H9 (cell line): ENCODE data around the gene FAM72D. TPM values are rescaled to one million over a fixed set of nuclear protein-coding genes. Genes with fewer than 3 reads are reported as not detected.
"Not testable (repeated sequence)": the region's sequence is repeated elsewhere in the genome, so short reads cannot be mapped to it uniquely, and the experiment has no call there.

Source experiments
- DNase-seq: peaks from one replicate; pipeline ENCODE4 v3.0.0-alpha.2; 2017
- H2AFZ ChIP-seq: one replicate; pipeline ENCODE4 v1.6.1; 2013; ENCODE audit warnings: mild to moderate bottlenecking, low read length, control low read depth, moderate library complexity
- H2AK5ac ChIP-seq: 2 replicates; pipeline ENCODE4 v1.6.1; 2013; ENCODE audit warnings: low read length, control low read depth, mixed read lengths; ENCODE audit not compliant: insufficient read length
- H2BK120ac ChIP-seq: one replicate; pipeline ENCODE4 v1.6.1; 2013; ENCODE audit warnings: low read depth, mild to moderate bottlenecking, low read length, control low read depth, inconsistent platforms; ENCODE audit not compliant: poor library complexity, severe bottlenecking
- H2BK12ac ChIP-seq: 2 replicates; pipeline ENCODE4 v1.6.1; 2013; ENCODE audit warnings: low read length, control low read depth, mixed read lengths, low read depth; ENCODE audit not compliant: insufficient read length
- H2BK15ac ChIP-seq: 2 replicates; pipeline ENCODE4 v1.6.1; 2013; ENCODE audit warnings: low read depth, low read length, control low read depth
- H2BK20ac ChIP-seq: one replicate; pipeline ENCODE4 v1.6.1; 2013; ENCODE audit warnings: low read depth, mild to moderate bottlenecking, low read length, control low read depth, inconsistent platforms; ENCODE audit not compliant: poor library complexity, severe bottlenecking
- H2BK5ac ChIP-seq: 2 replicates; pipeline ENCODE4 v1.6.1; 2013; ENCODE audit warnings: low read length, control low read depth, mixed read lengths; ENCODE audit not compliant: insufficient read length
- H3K14ac ChIP-seq: 2 replicates; pipeline ENCODE4 v1.6.1; 2013; ENCODE audit warnings: low read length, control low read depth; ENCODE audit not compliant: insufficient read depth
- H3K18ac ChIP-seq: 2 replicates; pipeline ENCODE4 v1.6.1; 2013; ENCODE audit warnings: low read depth, mild to moderate bottlenecking, mixed read lengths, low read length, control low read depth; ENCODE audit not compliant: insufficient read length
- H3K23ac ChIP-seq: 2 replicates; pipeline ENCODE4 v1.6.1; 2013; ENCODE audit warnings: low read length, control low read depth, mixed read lengths, low read depth; ENCODE audit not compliant: insufficient read length
- H3K23me2 ChIP-seq: 2 replicates; pipeline ENCODE4 v1.6.1; 2013; ENCODE audit warnings: low read depth, mild to moderate bottlenecking, mixed read lengths, low read length, control low read depth; ENCODE audit not compliant: insufficient read length, poor library complexity, severe bottlenecking
- H3K27ac ChIP-seq: 2 replicates; pipeline ENCODE4 v1.5.1; 2013; ENCODE audit warnings: low read length, control low read depth, mixed read lengths, low read depth; ENCODE audit not compliant: insufficient read length
- H3K27me3 ChIP-seq: 2 replicates; pipeline ENCODE4 v1.6.1; 2013; ENCODE audit warnings: low read length, control low read depth, inconsistent platforms; ENCODE audit not compliant: insufficient read depth
- H3K4ac ChIP-seq: 2 replicates; pipeline ENCODE4 v1.6.1; 2013; ENCODE audit warnings: low read depth, mild to moderate bottlenecking, control low read depth, inconsistent platforms, low read length, moderate library complexity
- H3K4me1 ChIP-seq: 2 replicates; pipeline ENCODE4 v1.6.1; 2013; ENCODE audit warnings: low read length, control low read depth, inconsistent platforms; ENCODE audit not compliant: insufficient read depth
- H3K4me2 ChIP-seq: 2 replicates; pipeline ENCODE4 v1.6.1; 2013; ENCODE audit warnings: low read length, control low read depth, mixed read lengths; ENCODE audit not compliant: insufficient read length, insufficient read depth
- H3K56ac ChIP-seq: 2 replicates; pipeline ENCODE4 v1.6.1; 2013; ENCODE audit warnings: low read depth, mild to moderate bottlenecking, mixed read lengths, low read length, control low read depth; ENCODE audit not compliant: insufficient read length
- H3K79me1 ChIP-seq: 2 replicates; pipeline ENCODE4 v1.6.1; 2013; ENCODE audit warnings: low read depth, mild to moderate bottlenecking, moderate library complexity, low read length, control low read depth, inconsistent platforms; ENCODE audit not compliant: insufficient read depth, poor library complexity, severe bottlenecking
- H3K79me2 ChIP-seq: 2 replicates; pipeline ENCODE4 v1.6.1; 2013; ENCODE audit warnings: low read length, control low read depth, inconsistent platforms; ENCODE audit not compliant: insufficient read depth
- H3K9ac ChIP-seq: 2 replicates; pipeline ENCODE4 v1.6.1; 2013; ENCODE audit warnings: low read length, control low read depth, mixed read lengths; ENCODE audit not compliant: insufficient read length; ENCODE audit errors: extremely low read depth
- H3K9me3 ChIP-seq: one replicate; pipeline ENCODE4 v1.6.1; 2013; ENCODE audit warnings: low read depth, low read length, inconsistent platforms; ENCODE audit not compliant: control insufficient read depth
- H3T11ph ChIP-seq: one replicate; pipeline ENCODE4 v1.6.1; 2013; ENCODE audit warnings: mild to moderate bottlenecking, low read length, control low read depth, inconsistent platforms
- H4K20me1 ChIP-seq: one replicate; pipeline ENCODE4 v1.6.1; 2013; ENCODE audit not compliant: control insufficient read depth, insufficient read length, insufficient read depth
- H4K5ac ChIP-seq: 2 replicates; pipeline ENCODE4 v1.6.1; 2013; ENCODE audit warnings: low read depth, mild to moderate bottlenecking, mixed read lengths, low read length, control low read depth; ENCODE audit not compliant: insufficient read length
- H4K8ac ChIP-seq: replicated peaks from 2 replicates; pipeline ENCODE4 v1.6.1; 2013; ENCODE audit warnings: low read length, control low read depth, mixed read lengths, low read depth; ENCODE audit not compliant: insufficient read length
- H4K91ac ChIP-seq: 2 replicates; pipeline ENCODE4 v1.6.1; 2013; ENCODE audit warnings: low read depth, mild to moderate bottlenecking, moderate library complexity, mixed read lengths, low read length, control low read depth; ENCODE audit not compliant: insufficient read length
- H3K27ac Mint-ChIP-seq, 3 experiments: 2 replicates in 2 of 3; 3 replicates in 1 of 3; pipeline ENCODE4 v1.8.0; 2020 to 2021; ENCODE audit warnings: mixed read lengths in 3 of 3, mild to moderate bottlenecking in 1 of 3, moderate library complexity in 1 of 3
- H3K27me3 Mint-ChIP-seq: 2 replicates; pipeline ENCODE4 v1.8.0; 2021; ENCODE audit warnings: low read depth, mild to moderate bottlenecking, moderate library complexity, mixed read lengths
- H3K36me3 Mint-ChIP-seq, 3 experiments: 2 replicates in 2 of 3; 3 replicates in 1 of 3; pipeline ENCODE4 v1.8.0; 2020 to 2021; ENCODE audit warnings: low read depth in 3 of 3, mixed read lengths in 3 of 3; ENCODE audit not compliant: insufficient read depth in 1 of 3
- H3K4me1 Mint-ChIP-seq, 2 experiments: 2 replicates each; pipeline ENCODE4 v1.8.0; 2020; ENCODE audit warnings: mixed read lengths in 2 of 2
- H3K4me3 Mint-ChIP-seq, 2 experiments: 2 replicates in 1 of 2; 3 replicates in 1 of 2; pipeline ENCODE4 v1.8.0; 2020 to 2021; ENCODE audit warnings: mild to moderate bottlenecking in 2 of 2, mixed read lengths in 2 of 2, moderate library complexity in 1 of 2
- H3K9me3 Mint-ChIP-seq, 2 experiments: 2 replicates in 1 of 2; 3 replicates in 1 of 2; pipeline ENCODE4 v1.8.0; 2020; ENCODE audit warnings: mild to moderate bottlenecking in 2 of 2, mixed read lengths in 2 of 2, moderate library complexity in 1 of 2
- WGBS: extraction: QIAGEN DNeasy Blood & Tissue Kit; methylation state at CpG from one replicate; pipeline ENCODE4 v1.1.7; 2013; ENCODE audit warnings: missing lambda C conversion rate, low lambda C conversion rate, mixed read lengths; ENCODE audit not compliant: insufficient read length; ENCODE audit errors: extremely low coverage; 5-methylcytosine and 5-hydroxymethylcytosine counted together
- total RNA-seq: library from RNA; stranded (reverse); gene quantifications from 2 replicates; pipeline ENCODE4 v1.2.1, GENCODE V29; 2021

The FAM72D gene
- total RNA-seq, 1 experiment from 2014 or later = 6.0 TPM

DNA sequence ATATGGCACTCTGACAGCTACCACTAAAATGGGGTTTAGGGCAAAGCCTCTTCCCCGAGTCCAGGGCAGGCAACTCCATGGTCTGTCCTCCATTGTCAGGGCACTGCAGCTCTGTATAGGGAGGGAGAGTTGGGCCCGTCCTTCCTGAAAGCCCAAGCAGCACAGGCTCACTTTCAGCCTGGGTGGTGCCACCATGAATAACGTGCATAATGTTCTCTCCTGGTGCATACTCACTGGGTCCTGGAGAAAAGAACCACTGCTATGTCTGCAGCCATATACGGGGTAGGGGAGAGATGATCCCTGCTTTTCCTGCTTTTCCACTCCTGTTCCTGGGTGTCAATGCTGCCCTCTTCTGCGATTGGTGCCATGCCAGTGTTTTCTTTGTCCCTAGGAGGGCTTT is 60.1 kb downstream of the FAM72D start:
- peak overlapping the region; percentile 45 for H3K4me2 ChIP-seq
- H2AK5ac ChIP-seq = not testable (repeated sequence)

DNA sequence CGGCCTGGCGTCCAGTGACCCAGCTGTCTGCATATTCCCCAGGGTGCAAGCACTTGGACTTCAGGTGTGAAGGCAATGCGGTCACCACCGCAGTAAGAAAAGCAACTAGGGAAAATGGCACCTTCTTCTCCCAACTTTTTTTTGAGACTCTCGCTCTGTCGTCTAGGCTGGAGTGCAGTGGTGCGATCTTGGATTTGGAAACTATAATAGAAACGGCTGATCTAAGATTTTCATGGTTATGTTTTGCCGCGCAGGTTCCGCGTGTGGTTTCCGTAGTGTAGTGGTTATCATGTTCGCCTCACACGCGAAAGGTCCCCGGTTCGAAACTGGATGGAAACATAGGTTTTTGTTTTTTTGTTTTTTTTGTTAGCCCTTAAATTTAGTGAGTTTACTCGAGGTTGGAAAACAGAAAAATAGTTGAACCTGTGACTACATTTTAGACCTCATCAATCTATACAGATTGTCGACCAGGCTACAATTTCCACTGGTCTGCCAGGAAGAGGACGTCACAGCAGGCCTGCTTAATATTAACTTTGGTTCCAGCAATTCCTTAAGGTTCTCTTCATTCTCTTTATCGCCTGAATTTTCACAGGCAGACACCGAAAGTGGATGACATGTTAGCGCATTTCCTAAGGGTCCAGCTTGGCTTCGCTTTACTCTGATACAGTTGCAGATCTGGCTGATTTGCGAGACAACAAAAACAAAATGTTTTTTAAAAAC is 61.3 kb downstream of the FAM72D start:
- not testable (repeated sequence) for H4K91ac ChIP-seq, H3K27me3 Mint-ChIP-seq, H2AFZ ChIP-seq, H3K23me2 ChIP-seq, H3K14ac ChIP-seq, H2BK5ac ChIP-seq, H2BK15ac ChIP-seq, H3K9me3 Mint-ChIP-seq, H3K4me1 ChIP-seq, H3K4me1 Mint-ChIP-seq, H2BK20ac ChIP-seq, H3K27ac Mint-ChIP-seq, H2BK12ac ChIP-seq, H3K27me3 ChIP-seq, H3K56ac ChIP-seq, H2AK5ac ChIP-seq, H4K5ac ChIP-seq, H3T11ph ChIP-seq, H4K20me1 ChIP-seq, H4K8ac ChIP-seq, H2BK120ac ChIP-seq, H3K27ac ChIP-seq, H3K79me1 ChIP-seq, H3K79me2 ChIP-seq, H3K36me3 Mint-ChIP-seq, H3K18ac ChIP-seq, H3K23ac ChIP-seq, H3K9me3 ChIP-seq, H3K4ac ChIP-seq
- peak; percentile 46 for DNase-seq
- peak overlapping the region; percentile 50 for H3K9ac ChIP-seq
- peak overlapping the region; percentile 74 to 81 for H3K4me3 Mint-ChIP-seq
- H3K4me2 ChIP-seq = peak overlapping the region; percentile 45
- WGBS = no CpG with 5 or more reads among the region's 26 CpGs

More for the DNA sequence above, 60.1 kb downstream of the FAM72D start:
- peak; percentile 28 for DNase-seq
- H3K4ac ChIP-seq, H3K27me3 Mint-ChIP-seq, H3K27ac ChIP-seq, H3K79me1 ChIP-seq, H4K5ac ChIP-seq, H2BK120ac ChIP-seq, H3K9ac ChIP-seq, H3K4me1 Mint-ChIP-seq, H2BK5ac ChIP-seq, H3T11ph ChIP-seq, H3K23ac ChIP-seq, H3K27ac Mint-ChIP-seq, H3K23me2 ChIP-seq, H2BK12ac ChIP-seq, H3K18ac ChIP-seq, H4K8ac ChIP-seq, H2BK15ac ChIP-seq, H2AFZ ChIP-seq, H3K36me3 Mint-ChIP-seq, H3K9me3 Mint-ChIP-seq, H3K27me3 ChIP-seq, H2BK20ac ChIP-seq, H3K4me1 ChIP-seq, H4K20me1 ChIP-seq, H4K91ac ChIP-seq, H3K14ac ChIP-seq, H3K9me3 ChIP-seq, H3K79me2 ChIP-seq, H3K56ac ChIP-seq: not testable (repeated sequence)
- peak overlapping the region; percentile 66 to 74 for H3K4me3 Mint-ChIP-seq
- WGBS = no CpG with 5 or more reads among the region's 5 CpGs
